ENCODE results near the gene ACTL7B. TPM values are rescaled to one million over a fixed set of nuclear protein-coding genes. Genes with fewer than 3 reads are reported as not detected.

The ACTL7B gene
- polyA plus RNA-seq, 1 donor = not detected

Other genes starting within 250 kb of the ACTL7B start
- gene ACTL7A, start 6.3 kb upstream of the ACTL7B start, polyA plus RNA-seq (ENCODE audit: insufficient read length) = not detected
- gene ELP1, start 78.1 kb upstream of the ACTL7B start, polyA plus RNA-seq (ENCODE audit: insufficient read length) = 32.9 TPM
- gene ABITRAM, start 78.4 kb upstream of the ACTL7B start, polyA plus RNA-seq (ENCODE audit: insufficient read length) = 12.2 TPM
- gene CTNNAL1, start 157.5 kb upstream of the ACTL7B start, polyA plus RNA-seq (ENCODE audit: insufficient read length) = 20.7 TPM

Data from hindlimb muscle (tissue), 1 donor.